Activated naive CD8-positive, alpha-beta T cell treated with anti-CD3 and anti-CD28 coated beads, Interleukin-2, amount 10 ng/mL, durations not matched to agents 7 days and 5 days (primary cell): ENCODE measurements around the gene SEC14L2. TPM values are rescaled to one million over a fixed set of nuclear protein-coding genes. Genes with fewer than 3 reads are reported as not detected.
"Not testable (repeated sequence)": the region's sequence is repeated elsewhere in the genome, so short reads cannot be mapped to it uniquely, and the experiment has no call there.

Experiments used
- ATAC-seq: fragments of 150-1000 bp; cut with Tn5 transposase; one replicate; pipeline ENCODE4 v1.10.0; 2021; ENCODE audit warnings: low read depth, moderate library complexity
- POLR2A ChIA-PET: fragments of 350-600 bp; sonication (Branson Sonifier 250); formaldehyde crosslinking; loops from one replicate; lab custom pipeline; 2021; ENCODE audit warnings: antibody characterized with exemption; lab: Charles Lee
- DNase-seq: peaks from one replicate; pipeline ENCODE4 v3.0.0; 2021
- H3K27ac Mint-ChIP-seq: one replicate; pipeline ENCODE4 v1.8.0; 2022; ENCODE audit warnings: mild to moderate bottlenecking, mixed read lengths
- H3K27me3 Mint-ChIP-seq: one replicate; pipeline ENCODE4 v1.8.0; 2022; ENCODE audit warnings: mild to moderate bottlenecking, moderate library complexity, mixed read lengths
- H3K36me3 Mint-ChIP-seq: one replicate; pipeline ENCODE4 v1.8.0; 2021; ENCODE audit warnings: mild to moderate bottlenecking, mixed read lengths
- H3K4me1 Mint-ChIP-seq: one replicate; pipeline ENCODE4 v1.8.0; 2021; ENCODE audit warnings: mixed read lengths
- H3K4me3 Mint-ChIP-seq: one replicate; pipeline ENCODE4 v1.8.0; 2022; ENCODE audit warnings: mild to moderate bottlenecking, moderate library complexity, mixed read lengths
- H3K9me3 Mint-ChIP-seq: one replicate; pipeline ENCODE4 v1.8.0; 2021; ENCODE audit warnings: mixed read lengths
- total RNA-seq, 2 experiments: library from RNA; stranded (reverse); gene quantifications; one replicate each; pipeline ENCODE4 v1.2.3, GENCODE V29; 2021

SEC14L2 gene
- total RNA-seq, 2 experiments from 2014 or later, result 9.9 TPM

- ATAC-seq, result no peak
- no peaks in the 10 kb centered on the region for H3K36me3 Mint-ChIP-seq
- DNase-seq, result no peak
- no peak overlapping the region for H3K4me3 Mint-ChIP-seq
- POLR2A ChIA-PET, result no interaction called here
- H3K27me3 Mint-ChIP-seq, result no peaks in the 10 kb centered on the region
- H3K27ac Mint-ChIP-seq, result no peak overlapping the region
- H3K9me3 Mint-ChIP-seq, result no peaks in the 10 kb centered on the region
- H3K4me1 Mint-ChIP-seq, result peaks cover 31% of the 10 kb centered on the region
These were observed 3.3 kb downstream of the SEC14L2 start for GRCh38 chr22:30400159-30400558.

- ATAC-seq, H3K27me3 Mint-ChIP-seq, H3K4me3 Mint-ChIP-seq, H3K9me3 Mint-ChIP-seq, H3K27ac Mint-ChIP-seq, POLR2A ChIA-PET, DNase-seq, H3K36me3 Mint-ChIP-seq: not testable (repeated sequence)
- H3K4me1 Mint-ChIP-seq, result peaks cover 29% of the 10 kb centered on the region
These were observed 4.2 kb downstream of the SEC14L2 start for GRCh38 chr22:30401024-30401423.

GRCh38 chr22:30402028-30402765 lies 5.4 kb downstream of the SEC14L2 start:
- Mint-ChIP-seq H3K4me3 (no peak overlapping the region), H3K27ac (no peak overlapping the region), H3K9me3 (no peaks in the 10 kb centered on the region), H3K4me1 (peaks cover 23% of the 10 kb centered on the region), H3K27me3 (no peaks in the 10 kb centered on the region), H3K36me3 (no peaks in the 10 kb centered on the region)
- ATAC-seq, result no peak
- DNase-seq, result no peak
- POLR2A ChIA-PET, result interaction anchor here (0.8 to 1.9 kb wide), 3 partner anchors 9 to 21 kb away, joined by 3 to 10 read pairs (median 3); no protein-coding TSS in a partner anchor

GRCh38 chr22:30402766-30403104 lies 5.9 kb downstream of the SEC14L2 start:
- not testable (repeated sequence) for H3K9me3 Mint-ChIP-seq, H3K27me3 Mint-ChIP-seq, H3K4me3 Mint-ChIP-seq, H3K36me3 Mint-ChIP-seq, ATAC-seq, H3K27ac Mint-ChIP-seq, DNase-seq
- POLR2A ChIA-PET, result interaction anchor here (1.9 kb wide), 1 partner anchor 20 kb away, joined by 10 read pairs; no protein-coding TSS in a partner anchor
- H3K4me1 Mint-ChIP-seq, result peaks cover 20% of the 10 kb centered on the region

GRCh38 chr22:30404307-30404706 lies 7.5 kb downstream of the SEC14L2 start:
- no peaks in the 10 kb centered on the region for H3K9me3 Mint-ChIP-seq
- H3K27ac Mint-ChIP-seq, result no peak overlapping the region
- ATAC-seq, result no peak
- DNase-seq, result no peak
- peaks cover 10% of the 10 kb centered on the region for H3K4me1 Mint-ChIP-seq
- no peaks in the 10 kb centered on the region for H3K27me3 Mint-ChIP-seq
- no peak overlapping the region for H3K4me3 Mint-ChIP-seq
- POLR2A ChIA-PET, result no interaction called here
- H3K36me3 Mint-ChIP-seq, result peaks cover 2% of the 10 kb centered on the region

GRCh38 chr22:30405731-30406130 lies 8.9 kb downstream of the SEC14L2 start:
- Mint-ChIP-seq H3K4me3 (no peak overlapping the region), H3K27me3 (no peaks in the 10 kb centered on the region), H3K27ac (no peak overlapping the region), H3K36me3 (peaks cover 2% of the 10 kb centered on the region), H3K4me1 (peaks cover 12% of the 10 kb centered on the region), H3K9me3 (no peaks in the 10 kb centered on the region)
- DNase-seq (no peak), ATAC-seq (no peak)
- POLR2A ChIA-PET, result interaction anchor here (1.0 to 1.2 kb wide), 2 partner anchors 9 kb away, joined by 3 read pairs; partner anchors contain the start of gene SEC14L2

GRCh38 chr22:30406400-30406799 lies 9.6 kb downstream of the SEC14L2 start:
- Mint-ChIP-seq H3K27ac (no peak overlapping the region), H3K4me3 (no peak overlapping the region), H3K36me3 (peaks cover 2% of the 10 kb centered on the region), H3K4me1 (peaks cover 12% of the 10 kb centered on the region), H3K27me3 (no peaks in the 10 kb centered on the region), H3K9me3 (no peaks in the 10 kb centered on the region)
- DNase-seq (no peak), ATAC-seq (no peak)
- POLR2A ChIA-PET, result interaction anchor here (1.0 to 1.2 kb wide), 2 partner anchors 8 to 10 kb away, joined by 3 read pairs; partner anchors contain the start of gene SEC14L2

GRCh38 chr22:30408388-30409102 lies 11.7 kb downstream of the SEC14L2 start:
- Mint-ChIP-seq H3K9me3 (no peaks in the 10 kb centered on the region), H3K4me1 (peaks cover 16% of the 10 kb centered on the region), H3K27ac (no peak overlapping the region), H3K4me3 (no peak overlapping the region), H3K36me3 (peaks cover 11% of the 10 kb centered on the region), H3K27me3 (no peaks in the 10 kb centered on the region)
- POLR2A ChIA-PET, result interaction anchor here (0.9 to 1.2 kb wide), 3 partner anchors 9 to 15 kb away, joined by 3 to 4 read pairs (median 3); no protein-coding TSS in a partner anchor
- ATAC-seq (no peak), DNase-seq (no peak)

- Mint-ChIP-seq H3K9me3 (no peaks in the 10 kb centered on the region), H3K27ac (peak overlapping the region; percentile 30), H3K4me1 (peaks cover 18% of the 10 kb centered on the region), H3K4me3 (no peak overlapping the region), H3K27me3 (no peaks in the 10 kb centered on the region), H3K36me3 (peaks cover 25% of the 10 kb centered on the region)
- DNase-seq, result no peak
- no peak for ATAC-seq
- POLR2A ChIA-PET, result interaction anchor here (0.7 to 6.2 kb wide), 4 partner anchors 10 to 17 kb away, joined by 3 to 39 read pairs (median 3); partner anchors contain the start of genes MTFP1 and SEC14L2
These were observed 15.0 kb downstream of the SEC14L2 start for GRCh38 chr22:30411780-30412179.

GRCh38 chr22:30413001-30413400 lies 16.2 kb downstream of the SEC14L2 start:
- Mint-ChIP-seq H3K27me3 (no peaks in the 10 kb centered on the region), H3K27ac (no peak overlapping the region), H3K4me1 (peaks cover 18% of the 10 kb centered on the region), H3K4me3 (no peak overlapping the region), H3K36me3 (peaks cover 26% of the 10 kb centered on the region), H3K9me3 (no peaks in the 10 kb centered on the region)
- ATAC-seq (no peak), DNase-seq (no peak)
- POLR2A ChIA-PET, result interaction anchor here (0.9 to 6.2 kb wide), 2 partner anchors 11 to 16 kb away, joined by 3 to 39 read pairs; partner anchors contain the start of genes MTFP1 and SEC14L2

- POLR2A ChIA-PET, result interaction anchor here (0.9 to 6.2 kb wide), 4 partner anchors 8 to 17 kb away, joined by 3 to 39 read pairs (median 3); partner anchors contain the start of genes MTFP1 and SEC14L2
- ATAC-seq (no peak), DNase-seq (no peak)
- Mint-ChIP-seq H3K4me1 (peaks cover 14% of the 10 kb centered on the region), H3K36me3 (peaks cover 29% of the 10 kb centered on the region), H3K4me3 (no peak overlapping the region), H3K9me3 (no peaks in the 10 kb centered on the region), H3K27ac (no peak overlapping the region), H3K27me3 (no peaks in the 10 kb centered on the region)
These were observed 17.1 kb downstream of the SEC14L2 start for GRCh38 chr22:30413745-30414524.

- peaks cover 30% of the 10 kb centered on the region for H3K36me3 Mint-ChIP-seq
- ATAC-seq, result no peak
- peak overlapping the region; percentile 53 for H3K27ac Mint-ChIP-seq
- no peaks in the 10 kb centered on the region for H3K27me3 Mint-ChIP-seq
- H3K9me3 Mint-ChIP-seq, result no peaks in the 10 kb centered on the region
- H3K4me1 Mint-ChIP-seq, result peaks cover 13% of the 10 kb centered on the region
- no peak for DNase-seq
- POLR2A ChIA-PET, result interaction anchor here (1.2 to 6.2 kb wide), 3 partner anchors 9 to 16 kb away, joined by 3 to 39 read pairs (median 3); partner anchors contain the start of gene MTFP1
- H3K4me3 Mint-ChIP-seq, result no peak overlapping the region
These were observed 17.8 kb downstream of the SEC14L2 start for GRCh38 chr22:30414525-30415047.
